NK-92 (cell line): ENCODE measurements around the gene MAG.

ENCODE experiments used
- DNase-seq: peaks from one replicate; lab custom pipeline; 2025; ENCODE audit not compliant: unreplicated experiment; lab: John Stamatoyannopoulos, UW

The MAG gene

DNA sequence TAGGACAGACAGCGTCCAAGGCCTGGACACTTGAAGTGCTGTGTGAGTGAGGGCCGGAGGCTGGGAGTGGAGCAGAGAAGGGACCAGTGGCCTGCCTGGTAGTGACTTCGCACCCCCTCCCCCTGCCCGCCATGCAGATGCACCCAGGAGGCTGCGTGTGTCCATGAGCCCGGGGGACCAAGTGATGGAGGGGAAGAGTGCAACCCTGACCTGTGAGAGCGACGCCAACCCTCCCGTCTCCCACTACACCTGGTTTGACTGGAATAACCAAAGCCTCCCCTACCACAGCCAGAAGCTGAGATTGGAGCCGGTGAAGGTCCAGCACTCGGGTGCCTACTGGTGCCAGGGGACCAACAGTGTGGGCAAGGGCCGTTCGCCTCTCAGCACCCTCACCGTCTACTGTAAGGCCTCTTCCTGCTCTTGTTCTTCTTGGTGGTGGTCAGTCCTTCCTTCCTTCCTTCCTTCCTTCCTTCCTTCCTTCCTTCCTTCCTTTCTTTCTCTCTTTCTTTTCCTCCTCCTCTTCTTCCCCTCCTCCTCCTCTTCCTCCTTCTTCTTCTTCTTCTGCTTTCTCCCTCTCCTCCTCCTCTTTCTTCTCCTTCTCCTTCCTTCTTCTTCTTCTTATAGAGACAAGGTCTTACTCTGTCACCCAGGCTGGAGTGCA lies 49.7 kb downstream of the MAG start:
- DNase-seq = no peak

DNA sequence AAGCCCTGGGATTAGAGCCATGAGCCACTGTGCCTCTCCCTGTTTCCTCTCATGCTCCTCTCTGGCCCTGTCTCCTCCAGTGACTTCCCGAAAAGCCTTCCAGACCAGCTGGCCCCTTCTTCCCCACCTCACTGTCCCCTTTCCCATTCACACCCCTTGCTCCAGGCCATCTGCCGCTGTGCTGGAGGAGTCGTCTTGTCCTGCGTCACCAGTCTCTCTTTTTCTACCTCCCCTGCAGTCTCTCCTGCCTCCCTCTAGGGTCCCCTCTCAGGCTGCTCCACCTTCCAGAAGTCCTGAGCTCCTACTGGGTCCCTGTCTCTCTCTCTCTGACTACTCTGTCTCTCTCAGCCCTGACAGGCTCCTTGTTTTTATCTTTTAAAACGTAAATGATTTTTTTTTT lies 50.5 kb downstream of the MAG start:
- DNase-seq = no peak

- no peak for DNase-seq
Measured at GRCh38 chr19:35344511-35345031, 52.6 kb downstream of the MAG start.

GRCh38 chr19:35345671-35346111 lies 53.7 kb downstream of the MAG start:
- no peak for DNase-seq

DNA sequence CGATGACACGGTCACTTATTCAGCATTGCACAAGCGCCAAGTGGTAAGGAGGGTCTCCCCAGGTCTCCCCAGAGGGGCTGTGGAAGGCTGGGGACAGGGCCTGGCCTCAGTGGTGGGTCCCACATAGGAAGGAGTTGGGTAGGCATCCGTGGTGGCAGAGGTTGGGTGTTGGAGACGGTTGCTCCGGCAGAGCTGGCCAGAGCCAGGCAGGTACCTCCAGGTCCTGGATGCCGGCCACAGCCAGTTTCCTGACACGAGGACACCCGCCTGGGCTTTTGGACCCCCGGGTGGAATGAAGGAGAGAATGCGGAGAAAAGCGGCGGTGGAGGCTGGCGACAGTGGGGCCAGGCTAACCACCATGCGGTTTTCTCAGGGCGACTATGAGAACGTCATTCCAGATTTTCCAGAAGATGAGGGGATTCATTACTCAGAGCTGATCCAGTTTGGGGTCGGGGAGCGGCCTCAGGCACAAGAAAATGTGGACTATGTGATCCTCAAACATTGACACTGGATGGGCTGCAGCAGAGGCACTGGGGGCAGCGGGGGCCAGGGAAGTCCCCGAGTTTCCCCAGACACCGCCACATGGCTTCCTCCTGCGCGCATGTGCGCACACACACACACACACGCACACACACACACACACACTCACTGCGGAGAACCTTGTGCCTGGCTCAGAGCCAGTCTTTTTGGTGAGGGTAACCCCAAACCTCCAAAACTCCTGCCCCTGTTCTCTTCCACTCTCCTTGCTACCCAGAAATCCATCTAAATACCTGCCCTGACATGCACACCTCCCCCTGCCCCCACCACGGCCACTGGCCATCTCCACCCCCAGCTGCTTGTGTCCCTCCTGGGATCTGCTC lies 54.5 kb downstream of the MAG start:
- DNase-seq = no peak

- DNase-seq = no peak
Measured at GRCh38 chr19:35347171-35347929, 55.4 kb downstream of the MAG start, which contains the start of gene FFAR1. FFAR1 (plus strand) TSS chr19:35347902; CDS start chr19:35351552, 3,650 bp downstream.

DNA sequence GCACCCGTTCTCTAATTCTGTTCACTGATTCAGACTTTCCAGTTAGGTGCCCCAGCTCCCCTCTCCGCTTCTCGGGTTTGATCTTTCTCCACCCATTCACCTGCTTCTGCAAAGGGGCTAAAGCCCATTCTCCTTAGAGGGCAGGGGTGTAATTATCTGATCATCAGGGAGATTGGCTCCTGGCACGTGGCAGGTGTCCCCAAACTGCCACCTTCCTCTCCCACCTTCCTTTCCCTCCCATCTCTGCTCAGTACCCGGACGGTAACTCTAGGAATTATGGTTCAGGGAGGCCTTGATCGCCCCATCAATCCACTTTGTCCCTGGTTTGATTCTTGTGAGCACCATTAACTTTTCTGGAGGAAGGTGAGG lies 56.0 kb downstream of the MAG start:
- DNase-seq = no peak

DNA sequence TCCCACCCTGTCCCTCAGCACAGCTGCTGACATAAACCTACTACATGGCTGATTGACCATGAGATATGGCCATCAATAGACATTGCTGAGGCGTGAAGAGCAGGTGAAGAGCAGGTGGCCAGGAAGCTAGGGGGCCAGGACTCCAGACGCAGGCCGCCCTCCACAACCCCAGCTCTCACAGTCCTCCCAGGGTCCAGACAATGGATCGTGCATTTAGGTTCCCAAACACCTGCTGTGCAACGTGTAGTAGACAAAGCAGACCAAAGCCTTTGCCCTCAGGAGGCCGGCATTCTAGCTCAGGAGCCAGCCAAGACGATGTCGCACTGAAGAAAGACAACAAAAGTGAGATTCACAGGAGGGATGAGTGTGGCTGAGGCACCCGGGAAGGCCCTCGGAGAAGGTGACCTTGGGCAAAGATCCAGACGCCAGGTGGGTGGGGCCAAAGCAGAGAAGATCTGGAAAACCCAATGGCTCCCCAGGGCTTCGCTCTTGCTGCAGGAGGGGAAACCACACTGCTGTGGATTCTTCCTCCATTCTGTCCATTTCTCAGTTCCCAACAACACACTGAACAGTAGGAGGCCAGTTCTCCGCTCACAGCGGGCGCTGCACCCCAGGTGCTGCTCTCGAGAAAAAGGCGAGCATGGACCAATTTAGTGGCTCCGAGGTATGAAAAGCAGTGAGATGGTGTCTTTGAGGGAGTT lies 57.1 kb downstream of the MAG start:
- no peak for DNase-seq

DNA sequence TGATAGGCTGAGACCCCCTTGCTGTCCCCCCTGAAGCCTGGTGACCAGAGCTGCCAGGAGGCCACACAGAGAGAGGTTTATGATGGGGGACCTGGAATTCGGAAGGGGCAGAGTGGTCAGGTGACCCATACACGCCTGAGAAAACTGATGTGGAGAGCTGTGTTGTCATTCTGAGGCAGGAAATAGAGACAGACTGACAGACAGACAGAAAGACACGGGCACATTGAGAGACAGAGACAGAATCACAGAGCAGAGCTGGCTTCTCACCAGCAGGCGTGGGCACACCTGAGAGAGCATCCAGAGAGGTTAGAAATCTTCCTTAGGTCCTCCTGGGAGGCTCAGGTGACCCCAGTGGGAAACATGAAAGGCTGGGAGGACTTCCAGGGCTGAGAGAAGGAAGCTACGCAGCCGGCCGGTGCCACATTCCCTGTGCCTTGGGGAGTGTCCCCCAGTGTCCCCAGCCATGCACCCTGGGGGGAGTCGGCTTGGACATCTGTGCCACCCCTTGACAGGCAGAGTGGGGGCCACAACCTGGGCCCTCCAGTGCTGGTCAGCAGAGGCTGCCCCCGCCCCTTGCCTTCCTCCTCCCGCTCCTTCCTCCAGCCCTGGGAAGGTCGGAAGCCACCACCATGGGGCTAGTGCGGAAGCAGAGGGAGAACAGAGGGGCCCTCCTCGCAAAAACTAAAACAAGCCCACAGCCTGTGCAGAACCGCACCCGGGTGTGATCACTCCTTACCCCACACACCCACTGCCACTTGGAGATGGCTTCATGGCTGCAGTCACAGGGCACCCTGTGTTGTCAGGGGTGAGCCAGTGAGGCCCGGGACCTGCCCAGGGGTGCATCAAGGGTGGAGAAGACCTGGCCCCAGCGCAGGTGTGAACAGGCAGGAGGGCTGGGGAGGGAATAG lies 57.9 kb downstream of the MAG start:
- DNase-seq = no peak

- DNase-seq = no peak
Measured at GRCh38 chr19:35350591-35350990, 58.6 kb downstream of the MAG start.

- no peak for DNase-seq
Measured at GRCh38 chr19:35351411-35352176, 59.6 kb downstream of the MAG start.

DNA sequence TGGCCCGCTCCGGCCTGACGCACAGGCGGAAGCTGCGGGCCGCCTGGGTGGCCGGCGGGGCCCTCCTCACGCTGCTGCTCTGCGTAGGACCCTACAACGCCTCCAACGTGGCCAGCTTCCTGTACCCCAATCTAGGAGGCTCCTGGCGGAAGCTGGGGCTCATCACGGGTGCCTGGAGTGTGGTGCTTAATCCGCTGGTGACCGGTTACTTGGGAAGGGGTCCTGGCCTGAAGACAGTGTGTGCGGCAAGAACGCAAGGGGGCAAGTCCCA lies 60.2 kb downstream of the MAG start:
- DNase-seq = no peak

DNA sequence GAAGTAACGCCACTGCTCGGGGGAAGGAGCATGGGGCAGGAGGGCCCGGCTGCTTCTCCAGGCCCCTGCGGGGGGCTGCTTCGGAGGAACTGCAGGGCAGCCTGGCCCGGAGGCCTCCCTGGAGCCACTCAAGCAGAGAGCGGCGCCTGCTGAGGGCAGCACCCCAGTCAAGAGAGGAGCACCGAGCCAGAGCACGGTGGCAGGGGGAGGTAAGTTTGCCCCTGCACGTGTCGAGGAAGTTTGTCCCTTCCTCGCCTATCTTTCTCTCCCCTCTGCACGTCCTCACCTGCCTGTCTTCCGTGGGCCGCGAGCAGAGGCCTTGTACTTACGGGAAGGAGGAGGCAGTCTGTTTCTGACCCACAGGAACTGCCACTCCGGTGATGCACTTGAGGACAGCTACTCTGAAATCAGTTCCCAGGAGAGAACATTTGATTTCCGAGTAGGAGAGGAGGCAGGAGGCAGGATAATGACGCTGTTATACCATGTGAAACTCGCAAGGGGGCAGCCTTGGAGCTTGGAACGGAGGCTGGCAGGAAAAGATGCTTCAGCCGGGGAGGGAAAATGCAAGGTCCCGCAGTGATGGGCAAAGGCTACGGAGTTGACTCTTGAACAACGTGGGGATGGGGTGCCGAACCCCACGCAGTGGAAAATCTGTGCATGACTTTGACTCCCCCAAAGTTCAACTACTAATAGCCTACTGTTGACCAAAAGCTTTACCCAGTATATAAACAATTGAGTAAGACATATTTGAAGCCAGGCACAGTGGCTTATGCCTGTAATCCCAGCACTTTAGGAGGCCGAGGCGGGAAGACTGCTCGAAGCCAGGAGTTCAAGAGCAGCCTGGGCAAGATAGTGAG lies 60.7 kb downstream of the MAG start:
- no peak for DNase-seq

DNA sequence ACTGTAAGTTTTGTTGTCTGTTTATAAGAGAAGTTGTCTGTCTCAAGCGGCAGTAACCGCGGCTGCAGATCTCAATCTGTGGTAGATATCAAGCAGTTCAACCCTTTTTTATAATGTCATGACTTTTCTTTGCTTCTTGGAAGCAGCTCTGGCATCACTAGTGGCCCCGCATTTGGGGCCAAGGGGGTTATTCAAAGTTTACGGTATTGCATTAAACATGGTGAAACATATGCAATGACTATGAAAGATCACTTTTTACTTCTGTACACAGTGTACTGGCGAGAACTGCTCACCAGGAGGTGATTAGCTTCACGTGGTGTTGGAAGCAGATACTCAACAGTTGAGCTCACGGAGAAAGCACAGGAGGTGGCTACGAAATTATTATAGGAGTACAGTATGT lies 61.7 kb downstream of the MAG start:
- DNase-seq = no peak

GRCh38 chr19:35354898-35355297 lies 62.9 kb downstream of the MAG start:
- no peak for DNase-seq

GRCh38 chr19:35355791-35356460 lies 64.0 kb downstream of the MAG start:
- DNase-seq = no peak

DNA sequence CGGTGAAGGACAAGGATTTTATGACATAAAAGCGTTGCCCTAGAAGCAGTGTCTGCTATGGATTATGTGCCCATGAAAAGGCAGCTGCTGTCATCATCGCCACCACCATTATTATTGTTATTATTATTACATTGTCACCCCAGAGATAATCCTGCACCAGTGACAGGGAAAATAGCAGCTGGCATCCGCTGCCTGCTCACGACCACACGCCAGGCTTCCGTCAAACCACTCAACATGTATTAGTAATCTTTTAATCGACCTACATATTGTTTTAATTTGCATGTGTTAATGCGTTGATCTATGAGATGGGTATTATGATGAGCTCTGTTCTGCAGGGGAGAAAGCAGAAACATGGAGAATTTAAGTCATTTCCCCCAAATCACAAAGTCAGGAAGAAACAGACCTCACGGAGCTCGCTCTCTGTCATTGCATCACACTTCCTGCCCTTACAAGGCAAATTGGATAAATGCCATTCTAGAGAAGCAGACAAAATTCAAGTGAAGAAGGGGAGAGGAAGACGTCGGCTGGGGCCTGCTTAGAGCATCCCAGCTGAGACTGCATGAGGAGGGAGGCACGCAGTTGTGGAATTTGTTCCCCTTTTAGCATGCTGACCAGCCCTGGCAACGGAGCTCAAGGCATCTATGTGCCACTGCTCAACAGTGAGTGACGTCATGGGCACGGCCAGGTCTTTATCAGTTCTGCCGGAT lies 66.1 kb downstream of the MAG start, which contains the start of gene FFAR3:
Gene FFAR3 (plus strand): TSS at position 594 of the 707 bp plus-strand sequence. CDS start 431 bp downstream, outside the sequence.
- no peak for DNase-seq
